ENCODE measurements around the gene SLC35F3.

DNA sequence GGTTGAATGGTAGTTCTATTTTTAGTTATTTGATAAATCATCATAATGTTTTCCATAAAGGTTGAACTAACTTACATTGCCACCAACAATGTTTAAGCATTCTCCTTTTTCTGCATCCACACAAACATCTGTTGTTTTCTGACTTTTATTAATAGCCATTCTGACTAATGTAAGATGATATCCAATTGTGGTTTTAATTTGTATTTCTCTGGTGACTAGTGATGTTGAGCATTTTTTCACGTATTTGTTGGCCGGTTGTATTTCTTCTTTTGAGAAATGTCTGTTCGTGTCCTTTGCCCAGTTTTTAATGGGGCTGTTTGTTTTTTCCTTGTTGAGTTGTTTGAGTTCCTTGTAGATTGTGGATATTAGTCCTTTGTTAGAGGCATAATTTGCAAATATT, 24.6 kb upstream of the SLC35F3 start:
- TF ChIP-seq POLR2A (IDR thresholded peaks at IDR 0.05; ENCODE audit: low read depth, low read length) (no peak), POLR2AphosphoS5 (IDR thresholded peaks at IDR 0.05; ENCODE audit: low read depth, low read length) (no peak), TAF1 (IDR thresholded peaks at IDR 0.05; ENCODE audit: borderline replicate concordance, low read depth, low read length) (no peak)
